EH (cell line): ENCODE measurements around the gene GDF2.

Source experiments
- DNase-seq: peaks from one replicate; pipeline ENCODE4 v3.0.0-alpha.2; 2015; ENCODE audit warnings: low read depth

Gene GDF2

DNA sequence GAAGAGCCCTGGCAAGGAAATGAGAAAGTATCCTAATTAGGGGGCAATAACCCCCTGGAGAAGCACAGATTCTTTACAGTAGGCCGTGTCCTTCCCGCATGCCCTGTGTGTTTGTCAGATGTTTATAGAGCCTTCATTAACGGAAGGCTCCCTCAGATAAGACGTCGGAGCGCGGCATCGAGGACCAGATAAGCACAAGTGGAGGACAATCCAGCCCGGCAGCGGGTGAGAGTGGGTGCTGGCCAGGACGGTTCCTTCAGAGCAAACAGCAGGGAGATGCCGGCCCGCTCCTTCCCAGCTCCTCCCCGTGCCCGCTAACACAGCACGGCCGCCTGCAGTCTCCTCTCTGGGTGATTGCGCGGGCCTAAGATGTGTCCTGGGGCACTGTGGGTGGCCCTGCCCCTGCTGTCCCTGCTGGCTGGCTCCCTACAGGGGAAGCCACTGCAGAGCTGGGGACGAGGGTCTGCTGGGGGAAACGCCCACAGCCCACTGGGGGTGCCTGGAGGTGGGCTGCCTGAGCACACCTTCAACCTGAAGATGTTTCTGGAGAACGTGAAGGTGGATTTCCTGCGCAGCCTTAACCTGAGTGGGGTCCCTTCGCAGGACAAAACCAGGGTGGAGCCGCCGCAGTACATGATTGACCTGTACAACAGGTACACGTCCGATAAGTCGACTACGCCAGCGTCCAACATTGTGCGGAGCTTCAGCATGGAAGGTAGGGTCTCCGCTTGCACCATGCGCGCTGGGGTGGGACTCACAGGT lies at the start of gene GDF2:
Gene GDF2, plus strand, starts transcription at position 155 of the 762 bp plus-strand sequence. Its CDS starts 215 bp downstream, at position 370.
- no peak for DNase-seq

DNA sequence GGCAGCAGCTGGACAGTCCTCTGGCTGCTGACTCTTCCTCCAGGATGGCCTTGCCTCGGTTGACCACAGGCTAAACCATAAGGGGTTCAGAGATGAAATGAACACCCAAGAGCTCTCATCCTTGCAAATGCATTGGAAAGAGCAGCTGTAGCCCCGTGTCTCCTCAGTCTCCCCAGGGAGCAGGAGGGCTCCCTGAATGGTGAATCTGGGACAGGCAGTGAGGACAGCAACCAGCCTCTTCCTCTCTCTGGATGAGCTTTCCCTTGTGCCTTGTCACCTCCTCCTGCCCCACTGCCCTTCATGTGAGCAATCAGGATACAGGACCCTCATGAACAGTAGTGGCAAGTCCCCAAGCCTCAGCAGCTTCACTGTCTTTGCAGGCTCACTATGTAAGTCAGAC lies 46.2 kb upstream of the GDF2 start:
- DNase-seq = no peak

DNA sequence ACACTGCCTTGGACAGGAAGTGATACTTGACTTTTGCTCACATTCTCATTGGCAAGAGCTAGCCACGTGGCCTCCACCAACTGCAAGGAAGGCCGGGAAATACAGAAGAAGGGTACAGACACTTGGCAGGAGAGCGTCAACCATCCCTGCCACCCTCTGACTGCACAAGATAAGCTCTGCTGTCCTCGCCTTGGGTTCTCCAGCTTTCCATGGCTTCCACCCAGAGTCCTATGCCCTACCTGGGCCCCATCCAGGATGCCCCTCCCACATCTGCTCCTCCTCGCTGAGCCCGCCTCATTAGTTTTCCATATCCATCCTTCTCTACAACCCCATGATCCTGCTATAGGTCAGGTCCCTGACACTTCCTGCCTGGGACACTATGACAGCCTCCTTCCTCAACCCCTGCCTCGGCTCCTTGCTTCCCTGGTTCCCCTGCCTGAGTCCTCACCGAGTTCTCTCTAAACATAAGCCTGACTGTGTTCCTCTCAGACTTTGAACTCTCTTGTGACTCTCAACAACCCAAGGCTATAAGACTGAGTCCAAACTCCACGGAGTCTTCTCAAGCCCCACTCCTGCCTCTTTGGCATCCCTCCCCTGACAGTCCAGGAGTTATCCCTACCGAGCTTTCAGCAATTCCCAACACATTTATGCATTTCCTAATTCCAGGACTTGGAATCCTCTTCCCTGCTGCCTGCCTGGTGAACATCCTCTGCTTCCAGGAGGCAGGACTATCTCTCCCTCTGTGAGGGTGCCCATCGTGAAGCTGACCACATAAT lies 45.5 kb upstream of the GDF2 start:
- no peak for DNase-seq

DNA sequence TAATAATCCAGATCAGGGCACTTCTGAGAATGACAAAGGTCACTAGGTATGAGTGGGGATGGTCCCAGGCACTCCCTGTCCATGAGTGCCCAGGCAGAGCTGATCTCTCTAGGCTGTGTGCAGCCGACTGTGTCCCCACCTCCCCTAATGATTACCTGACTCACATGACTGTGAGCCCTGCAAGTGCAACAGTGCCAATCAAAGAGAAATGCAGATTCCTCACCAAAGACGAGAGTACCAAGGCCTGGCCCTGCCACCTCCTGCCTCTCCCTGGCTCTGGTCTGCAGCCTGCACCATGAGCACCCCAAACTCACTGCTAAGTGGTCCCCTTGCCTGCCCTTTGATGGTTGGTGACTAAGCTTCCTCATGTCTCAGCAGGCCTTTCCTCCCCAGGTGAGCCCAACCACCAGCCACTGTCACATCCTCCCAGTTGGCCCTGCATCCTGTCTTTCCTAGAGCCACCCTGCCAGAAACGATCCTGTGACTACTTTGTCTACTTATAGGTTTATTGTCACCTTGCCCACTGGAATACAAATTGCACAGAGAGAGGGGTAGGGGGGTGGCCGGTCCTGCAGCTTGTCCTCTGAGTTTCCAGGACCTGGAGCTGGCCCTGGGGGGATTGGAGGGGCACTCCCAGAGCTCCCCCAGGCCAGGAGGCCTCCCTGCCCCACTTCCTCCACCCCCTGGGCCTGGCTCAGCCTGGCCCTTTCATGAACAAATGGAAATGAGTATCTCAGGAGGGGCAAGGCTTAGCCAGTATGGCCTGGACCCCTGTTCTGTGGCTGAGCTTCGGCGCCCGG lies 44.7 kb upstream of the GDF2 start:
- DNase-seq = no peak

DNA sequence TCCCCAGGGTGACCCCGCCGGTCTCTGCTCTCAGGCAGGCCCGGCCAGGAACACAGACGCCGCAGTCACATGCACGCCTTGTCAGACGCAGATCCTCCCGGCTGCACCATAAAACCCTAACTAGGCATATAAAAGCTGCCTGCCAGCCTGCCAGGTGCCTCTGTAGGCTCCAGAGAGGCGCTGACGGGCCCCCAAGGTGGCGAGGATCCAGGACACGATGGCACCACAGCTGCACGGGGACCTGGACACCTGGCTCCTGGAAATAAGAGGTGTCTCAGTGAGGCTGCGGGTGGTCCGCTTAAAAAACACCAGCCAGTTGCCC lies 44.1 kb upstream of the GDF2 start:
- DNase-seq = no peak

DNA sequence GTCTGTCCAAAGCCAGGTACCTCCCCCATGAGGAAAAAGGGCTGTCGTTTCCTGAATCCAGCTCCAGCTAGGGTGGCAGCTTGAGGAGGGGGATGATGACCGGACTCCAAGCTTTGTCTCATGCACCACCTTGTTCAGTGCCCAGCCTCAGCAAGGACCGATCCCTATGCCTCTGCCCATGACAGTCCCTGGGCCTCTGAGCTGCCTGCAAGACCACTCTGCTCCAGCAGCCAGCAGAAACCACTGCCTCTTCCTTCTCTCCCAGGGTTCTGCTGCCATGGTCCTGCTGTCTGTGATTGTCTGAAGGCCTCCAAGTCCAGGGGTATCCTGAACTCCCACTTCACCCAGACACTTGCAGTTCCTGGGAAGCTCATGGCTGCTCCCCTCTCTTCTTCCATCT lies 43.5 kb upstream of the GDF2 start:
- DNase-seq = no peak

DNA sequence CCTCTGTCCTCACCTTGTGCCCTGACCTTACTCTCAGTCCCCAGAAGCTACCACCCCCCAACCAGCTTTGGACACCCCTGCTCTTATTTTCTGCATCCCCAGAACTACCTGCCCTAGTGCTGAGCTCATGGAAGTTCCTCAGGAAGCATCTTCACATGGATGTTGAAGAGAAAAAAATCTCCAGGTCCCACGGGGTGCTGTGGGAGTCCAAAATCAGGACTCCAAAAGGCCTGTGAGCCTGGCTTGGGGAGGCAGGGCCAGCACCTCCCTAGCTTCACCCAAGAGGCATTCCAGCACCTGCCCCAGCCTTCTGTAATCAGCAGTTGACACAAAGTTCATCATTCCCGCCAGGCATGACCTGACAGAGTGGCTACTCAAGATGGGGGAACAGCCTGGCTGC lies 43.0 kb upstream of the GDF2 start:
- DNase-seq = no peak

DNA sequence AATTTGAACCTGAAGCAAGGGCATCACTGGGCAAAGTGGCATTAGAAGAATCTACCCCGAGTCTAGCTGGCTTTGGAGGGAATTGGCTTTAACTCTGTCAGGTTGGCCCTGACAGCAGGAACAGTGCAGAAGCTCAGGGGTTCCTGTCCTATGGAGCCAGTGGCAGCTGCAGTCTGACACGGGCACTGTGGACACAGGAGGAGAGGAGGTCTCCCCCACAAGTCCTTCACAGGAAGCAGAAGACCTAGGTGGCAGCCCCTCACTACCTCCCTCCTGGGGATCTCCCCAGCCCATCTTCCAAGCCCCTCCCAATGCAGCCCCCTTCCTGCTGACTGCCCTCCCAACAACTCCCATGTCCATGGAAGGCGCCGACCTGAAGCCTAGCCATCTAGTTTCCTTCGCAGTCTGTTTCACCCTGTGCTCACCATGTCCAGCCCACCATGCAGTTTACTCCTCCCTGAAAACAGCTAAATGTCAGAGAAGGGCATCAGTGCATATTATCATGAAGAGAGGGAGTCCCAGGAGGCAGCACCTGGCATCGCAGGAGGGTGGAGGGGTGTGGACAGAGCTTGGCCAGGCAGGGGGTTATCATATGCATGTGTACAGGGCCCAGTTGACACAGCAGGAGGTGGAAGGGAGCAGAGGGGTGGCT lies 40.1 kb upstream of the GDF2 start:
- no peak for DNase-seq

DNA sequence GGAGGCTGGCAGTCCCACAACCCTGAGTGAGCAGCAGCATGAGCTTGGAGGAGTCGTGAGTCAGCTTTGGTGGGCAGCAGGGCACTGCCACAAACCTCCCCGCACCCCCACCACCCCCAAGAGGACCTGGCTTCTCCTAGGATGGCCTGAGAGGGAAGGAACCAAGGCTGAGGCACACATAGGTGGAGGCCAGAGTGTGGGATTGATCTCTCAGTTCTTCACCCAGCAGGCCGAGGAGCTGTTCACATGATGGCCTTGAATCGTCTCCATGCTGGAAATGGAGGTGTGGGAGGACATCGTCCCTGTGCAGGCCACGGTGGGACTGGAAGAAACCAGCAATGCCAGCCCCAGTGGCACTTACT lies 39.6 kb upstream of the GDF2 start:
- no peak for DNase-seq

DNA sequence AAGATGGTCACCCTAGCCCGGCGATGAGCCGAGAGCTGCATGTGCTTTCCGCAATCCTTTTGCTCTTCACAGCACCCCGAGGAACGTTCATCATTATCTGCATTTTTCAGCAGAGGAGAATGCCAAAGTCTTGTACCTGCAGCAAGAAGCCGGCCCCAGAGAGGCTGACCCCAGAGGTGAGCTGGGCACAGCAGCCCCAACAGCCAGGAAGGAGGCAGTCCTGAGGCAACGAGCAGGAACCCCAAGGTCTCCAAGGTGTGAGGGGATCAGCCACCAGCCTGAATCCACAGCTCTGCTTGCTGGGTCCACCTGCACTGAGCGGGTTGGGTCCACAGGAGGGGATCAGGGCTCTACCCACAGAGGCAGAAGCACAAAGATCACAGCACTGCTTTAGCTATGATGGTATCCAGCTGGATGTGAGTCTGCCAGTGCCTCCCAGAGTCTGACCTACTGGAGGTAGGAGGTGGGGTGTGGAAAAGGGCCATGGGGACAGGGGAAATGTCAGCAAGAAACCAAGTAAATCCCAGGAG lies 39.1 kb upstream of the GDF2 start:
- no peak for DNase-seq

DNA sequence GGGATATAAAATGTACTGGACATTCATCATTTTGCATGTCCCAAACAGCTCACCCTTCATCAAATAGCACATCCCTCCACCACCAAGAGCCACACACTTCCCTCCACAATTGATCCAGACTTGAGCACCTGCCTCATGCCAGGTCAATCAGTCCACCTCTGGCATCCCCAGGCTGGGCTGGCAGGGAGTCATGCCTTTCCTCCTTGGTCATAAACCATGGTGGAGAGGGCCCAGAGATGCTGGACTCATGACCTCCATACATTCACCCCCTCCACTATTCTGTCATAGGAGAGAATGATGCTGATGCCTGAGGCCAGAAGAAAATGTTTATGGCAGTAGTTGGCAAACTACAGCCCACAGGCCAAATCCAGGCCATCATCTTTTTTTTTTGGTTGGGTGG lies 38.4 kb upstream of the GDF2 start:
- DNase-seq = no peak

DNA sequence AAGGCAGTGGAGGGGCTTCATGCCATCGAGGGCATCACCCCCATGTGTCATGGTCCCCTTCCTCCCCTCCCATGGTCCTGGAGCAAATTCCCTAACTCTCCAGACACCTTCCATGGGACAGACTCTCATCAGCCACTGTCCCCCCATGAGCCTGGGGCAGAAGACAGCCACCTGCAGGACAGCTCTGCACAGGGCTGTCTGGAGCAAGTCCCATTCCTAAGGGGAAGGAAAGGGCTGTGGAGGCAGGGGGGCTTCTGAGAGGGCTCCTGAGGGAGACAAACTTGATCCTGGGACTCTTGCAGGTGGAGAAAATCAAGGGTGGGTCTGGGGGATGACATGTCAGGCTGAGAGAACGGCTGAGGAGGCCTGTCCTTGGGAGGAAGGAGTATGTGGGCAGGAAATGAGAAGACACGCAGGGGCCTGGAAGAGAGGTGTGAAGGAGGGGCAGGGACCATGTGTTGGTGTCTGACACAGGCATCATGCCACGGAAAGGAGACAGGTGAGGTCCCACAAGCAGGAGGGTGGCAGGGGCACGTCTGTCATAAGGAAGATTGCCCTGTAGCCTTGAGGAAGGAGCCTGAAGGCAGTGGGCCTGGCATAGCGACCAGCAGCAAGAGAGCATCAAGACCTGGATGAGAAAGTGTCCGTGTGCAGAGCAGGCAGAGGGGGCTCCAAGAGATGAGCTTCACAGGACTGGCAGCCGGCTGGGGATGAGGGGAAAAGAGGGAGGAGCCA lies 36.7 kb upstream of the GDF2 start:
- DNase-seq = no peak

DNA sequence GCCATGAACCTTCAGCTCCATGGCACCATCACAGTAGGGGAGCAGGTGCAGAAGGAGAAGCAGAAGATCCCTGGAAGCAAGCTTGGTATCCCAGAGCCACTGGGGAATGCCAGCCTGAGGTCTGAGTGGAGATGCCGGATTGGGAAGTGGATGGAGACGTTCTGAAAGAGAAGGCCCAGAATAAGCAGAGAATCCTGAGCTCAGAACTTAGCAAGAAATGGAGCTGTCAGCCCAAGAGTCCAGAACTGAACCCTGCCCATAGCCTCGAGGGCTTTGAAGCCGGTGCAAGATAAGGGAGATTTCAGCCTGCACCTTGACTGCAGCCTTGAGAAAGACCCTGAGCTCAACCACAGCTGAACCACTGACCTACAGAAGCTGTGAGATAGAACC lies 36.1 kb upstream of the GDF2 start:
- DNase-seq = no peak

DNA sequence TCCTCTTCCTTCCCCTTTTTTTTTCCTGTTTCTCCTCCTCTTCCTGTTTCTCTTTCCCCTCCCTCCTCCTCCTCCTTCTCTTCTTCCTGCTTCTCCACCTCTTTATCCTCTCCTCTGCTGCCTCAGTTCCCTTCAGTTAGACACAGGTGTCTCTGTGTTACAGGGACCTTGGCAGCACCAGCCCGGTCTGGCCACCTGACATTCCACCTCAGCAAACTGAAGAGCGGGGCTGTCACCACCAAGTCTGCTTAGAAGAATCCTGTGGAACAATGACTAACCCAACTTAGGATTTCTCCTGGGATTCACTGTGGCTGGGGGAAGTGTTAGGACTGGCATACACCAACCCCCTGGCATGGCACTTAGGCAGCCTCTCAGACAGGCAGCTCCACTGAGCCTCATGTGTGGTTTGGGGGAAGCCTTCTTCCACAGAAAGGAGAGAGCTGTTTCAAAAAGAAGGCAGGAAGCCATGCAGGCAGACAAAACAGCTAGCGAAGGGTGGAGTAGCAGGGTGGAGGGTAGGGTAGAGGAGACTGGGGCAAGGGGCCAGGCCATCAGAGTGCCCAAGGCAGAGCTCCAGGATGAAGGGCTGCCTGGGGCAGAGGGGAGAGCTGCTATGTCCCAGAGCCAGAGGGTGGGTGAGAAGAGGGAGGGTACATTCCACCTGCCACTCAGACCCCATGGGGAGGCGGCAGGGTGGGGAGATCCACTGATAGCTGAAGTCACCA lies 35.5 kb upstream of the GDF2 start:
- DNase-seq = no peak

DNA sequence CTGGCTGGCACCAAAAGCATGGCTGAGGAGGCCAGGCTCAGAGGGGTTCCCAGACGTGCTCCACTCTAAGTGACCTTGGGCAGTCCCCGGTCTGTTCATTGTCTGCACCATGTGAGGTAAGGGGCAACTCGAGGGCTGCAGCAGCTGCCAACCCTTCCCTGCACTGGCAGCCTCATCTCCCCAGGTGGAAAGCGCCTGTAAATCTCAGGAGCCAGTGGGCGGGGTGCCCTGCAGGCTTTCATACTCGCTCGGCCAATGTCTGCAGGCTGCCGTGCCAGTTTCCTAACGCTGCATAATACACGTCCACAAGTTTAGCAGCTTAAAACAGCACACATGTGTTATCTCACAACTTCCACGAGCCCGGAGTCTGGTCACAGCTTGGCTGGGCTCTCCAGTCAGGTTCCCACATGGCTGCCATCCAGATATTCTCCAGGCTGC lies 34.9 kb upstream of the GDF2 start:
- no peak for DNase-seq

DNA sequence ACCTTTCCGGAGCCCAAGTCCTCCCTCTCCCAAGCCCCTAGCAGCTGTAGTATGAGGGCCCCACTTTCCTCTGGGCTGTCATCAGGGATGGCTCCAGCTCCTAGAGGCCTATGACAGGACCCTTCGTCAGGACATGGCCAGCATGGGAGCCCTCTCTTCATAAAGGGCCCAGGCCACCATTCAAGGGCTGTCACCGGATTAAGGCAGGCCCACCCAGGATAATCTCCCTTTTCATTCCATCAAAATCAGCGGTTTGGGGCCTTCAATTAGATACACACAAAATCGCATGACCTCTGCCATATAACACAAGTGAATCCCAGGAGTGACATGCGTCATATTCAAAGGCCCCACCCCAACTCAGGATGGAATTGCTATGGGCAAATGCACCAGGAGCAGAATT lies 34.4 kb upstream of the GDF2 start:
- no peak for DNase-seq

DNA sequence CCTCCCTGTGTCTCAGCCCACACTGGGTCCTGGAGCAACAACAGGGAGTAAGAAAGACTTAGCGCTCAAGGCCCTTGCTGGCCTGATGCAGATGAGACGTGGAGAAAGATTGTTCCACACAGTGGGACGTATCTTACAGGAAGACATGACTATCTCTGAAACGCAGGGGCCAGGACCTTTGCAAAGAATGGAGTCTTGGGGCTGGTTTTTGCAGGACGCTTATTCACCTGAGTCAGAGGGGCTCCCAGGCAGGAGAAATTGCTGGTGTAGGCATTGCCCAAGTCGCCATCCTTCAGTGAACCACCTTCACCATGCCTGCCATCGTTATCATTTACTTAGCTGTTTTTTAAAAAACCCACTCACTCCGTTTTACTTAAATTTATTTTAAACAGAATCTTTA lies 34.0 kb upstream of the GDF2 start:
- no peak for DNase-seq

DNA sequence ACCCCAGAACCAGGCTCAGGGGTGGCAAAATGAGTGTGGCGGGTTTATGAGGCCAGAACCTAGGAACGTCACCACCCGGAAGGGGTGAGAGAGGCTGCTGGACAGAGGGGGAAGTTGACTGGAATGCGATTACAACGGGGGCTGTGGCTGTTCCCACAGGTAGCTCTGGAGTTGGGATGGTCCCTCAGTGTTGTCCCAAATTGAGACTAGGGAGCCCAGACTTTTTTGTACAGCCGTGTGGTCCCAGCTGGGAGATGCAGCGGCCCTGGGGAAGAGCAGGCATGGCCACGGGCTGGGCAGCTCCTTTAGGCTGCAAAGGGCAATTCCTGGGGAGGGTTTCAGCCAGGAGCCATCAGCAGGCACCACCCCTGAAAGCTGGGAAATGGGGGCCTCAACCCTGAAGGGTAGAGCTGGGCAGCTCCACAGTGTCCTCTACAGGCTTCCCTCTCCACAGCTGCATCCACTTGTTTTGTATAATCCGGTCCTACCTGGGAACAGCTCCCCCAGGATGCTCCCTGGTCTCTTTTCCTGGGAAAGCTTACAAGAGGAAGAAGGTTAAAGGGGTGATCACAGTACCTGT lies 33.2 kb upstream of the GDF2 start:
- no peak for DNase-seq

DNA sequence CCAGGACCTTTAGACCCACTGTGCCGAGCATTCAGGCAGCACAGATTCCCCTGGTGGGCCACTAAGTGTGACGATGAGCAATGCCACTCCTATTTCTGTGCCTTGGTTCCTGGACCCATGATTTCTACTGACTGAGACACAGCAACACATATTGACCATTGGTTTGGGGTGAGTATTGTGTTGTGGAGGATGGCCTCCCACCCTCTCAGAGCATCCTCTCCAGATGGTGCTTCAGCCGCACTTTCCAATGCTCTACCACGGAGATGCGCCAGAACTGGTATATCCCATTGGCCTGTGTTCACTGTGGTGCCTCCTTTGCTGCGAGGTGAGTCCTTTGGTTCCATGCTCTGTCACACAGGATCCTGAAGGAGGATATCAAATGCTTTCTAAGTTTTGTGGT lies 32.3 kb upstream of the GDF2 start:
- no peak for DNase-seq

DNA sequence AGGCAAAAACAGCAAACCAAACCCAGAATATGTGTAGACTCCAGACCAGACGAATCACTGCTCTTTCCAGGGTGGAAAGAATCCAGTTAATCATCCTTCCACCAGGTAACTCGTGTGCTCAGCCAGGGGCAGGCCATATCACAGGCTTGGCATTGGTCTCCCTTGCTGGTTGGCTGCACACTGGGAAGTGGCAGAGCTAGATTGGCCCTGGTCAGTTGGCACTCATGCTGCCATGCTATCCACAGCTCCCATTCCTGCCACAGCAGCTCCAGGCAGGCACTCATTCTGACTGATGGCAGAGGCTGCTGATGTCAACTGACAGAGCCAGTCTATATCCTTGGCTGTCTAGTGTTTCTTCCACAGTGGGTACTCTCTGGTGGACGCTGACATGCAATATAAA lies 31.9 kb upstream of the GDF2 start:
- DNase-seq = no peak

DNA sequence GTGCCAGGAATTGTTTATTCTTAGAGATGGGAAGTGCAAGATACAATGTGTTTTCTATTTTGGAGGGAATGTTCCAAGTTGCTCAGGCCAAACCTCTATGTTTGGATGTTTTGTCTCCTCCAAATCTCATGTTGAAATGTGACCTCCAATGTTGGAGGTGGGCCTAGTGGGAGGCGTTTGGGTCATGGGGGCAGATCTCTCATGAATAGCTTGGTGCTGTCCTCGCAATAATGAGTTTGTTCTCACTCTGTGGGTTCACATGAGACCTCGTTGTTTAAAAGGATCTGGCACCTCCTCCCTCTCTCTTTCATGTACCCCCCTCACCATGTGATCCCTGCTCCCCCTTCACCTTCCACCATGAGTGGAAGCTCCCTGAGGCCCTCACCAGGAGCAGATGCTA lies 30.6 kb upstream of the GDF2 start:
- DNase-seq = no peak
